Fibroblast of lung (primary cell): ENCODE measurements around the gene MAEA.

Source experiments
- EZH2 ChIP-seq: IDR thresholded peaks from 2 replicates; pipeline ENCODE4 v1.5.1; 2012; ENCODE audit warnings: low read length, control low read depth, mild to moderate bottlenecking; ENCODE audit errors: missing control alignments
- TF ChIP-seq, protein P1 (sequence below), 2 donors: IDR thresholded peaks in 1 of 2; conservative IDR thresholded peaks in 1 of 2; 1 replicate in 1 of 2; 2 replicates in 1 of 2; pipeline ENCODE4 v1.5.1; 2011 to 2012; ENCODE audit warnings: low read length in 2 of 2, control low read depth in 1 of 2, inconsistent platforms in 1 of 2, low read depth in 1 of 2, mild to moderate bottlenecking in 1 of 2

DNA sequence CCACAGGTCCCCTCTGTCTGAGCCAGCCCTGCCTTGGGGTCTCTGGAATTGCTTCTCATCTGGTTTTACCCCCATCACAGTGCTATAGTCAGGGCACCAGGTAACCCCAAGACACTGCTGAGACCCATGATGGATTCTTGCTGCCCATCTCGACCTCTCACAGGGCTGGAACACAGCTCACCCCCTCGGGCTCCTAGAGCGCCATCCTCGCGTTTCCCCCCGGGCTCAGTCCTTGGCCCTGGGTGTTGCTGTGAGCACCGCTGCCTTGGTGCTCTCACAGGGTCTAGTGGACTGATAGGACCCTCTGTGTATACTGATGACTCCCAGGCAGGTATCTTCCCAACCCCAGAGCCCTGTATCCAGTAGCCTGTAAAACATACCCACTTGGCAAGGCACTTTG lies 8.8 kb downstream of the MAEA start:
- TF ChIP-seq, protein P1, sequence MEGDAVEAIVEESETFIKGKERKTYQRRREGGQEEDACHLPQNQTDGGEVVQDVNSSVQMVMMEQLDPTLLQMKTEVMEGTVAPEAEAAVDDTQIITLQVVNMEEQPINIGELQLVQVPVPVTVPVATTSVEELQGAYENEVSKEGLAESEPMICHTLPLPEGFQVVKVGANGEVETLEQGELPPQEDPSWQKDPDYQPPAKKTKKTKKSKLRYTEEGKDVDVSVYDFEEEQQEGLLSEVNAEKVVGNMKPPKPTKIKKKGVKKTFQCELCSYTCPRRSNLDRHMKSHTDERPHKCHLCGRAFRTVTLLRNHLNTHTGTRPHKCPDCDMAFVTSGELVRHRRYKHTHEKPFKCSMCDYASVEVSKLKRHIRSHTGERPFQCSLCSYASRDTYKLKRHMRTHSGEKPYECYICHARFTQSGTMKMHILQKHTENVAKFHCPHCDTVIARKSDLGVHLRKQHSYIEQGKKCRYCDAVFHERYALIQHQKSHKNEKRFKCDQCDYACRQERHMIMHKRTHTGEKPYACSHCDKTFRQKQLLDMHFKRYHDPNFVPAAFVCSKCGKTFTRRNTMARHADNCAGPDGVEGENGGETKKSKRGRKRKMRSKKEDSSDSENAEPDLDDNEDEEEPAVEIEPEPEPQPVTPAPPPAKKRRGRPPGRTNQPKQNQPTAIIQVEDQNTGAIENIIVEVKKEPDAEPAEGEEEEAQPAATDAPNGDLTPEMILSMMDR (conservative IDR thresholded peaks at IDR 0.05 in 1 of 2, IDR thresholded peaks at IDR 0.05 in 1 of 2; ENCODE audit: low read depth in 1 of 2, low read length in 2 of 2) = no peak
- no peak for TF ChIP-seq EZH2
